SK-N-SH treated with all-trans-retinoic acid at 6 μM for 48 hours (cell line): ENCODE data around the gene MARF1.

Source experiments
- BACH2 ChIP-seq: fragments of 250-450 bp; sonication (Bioruptor Pico); IDR thresholded peaks from 2 replicates; pipeline ENCODE4 v1.9.0; 2021; ENCODE audit warnings: mild to moderate bottlenecking, borderline replicate concordance
- GLIS3 ChIP-seq: fragments of 250-450 bp; sonication (Bioruptor Pico); IDR thresholded peaks from 2 replicates; pipeline ENCODE4 v1.5.0; 2020; ENCODE audit warnings: mild to moderate bottlenecking, moderate library complexity
- ZFP3 ChIP-seq: fragments of 250-450 bp; sonication (Bioruptor Pico); IDR thresholded peaks from 2 replicates; pipeline ENCODE4 v1.5.0; 2020; ENCODE audit warnings: mild to moderate bottlenecking, moderate library complexity
- TF ChIP-seq, protein P1 (sequence below): fragments of 250-450 bp; sonication (Bioruptor Pico); IDR thresholded peaks from 2 replicates; pipeline ENCODE4 v1.5.1; 2020; ENCODE audit warnings: low read depth, mild to moderate bottlenecking, moderate library complexity

DNA sequence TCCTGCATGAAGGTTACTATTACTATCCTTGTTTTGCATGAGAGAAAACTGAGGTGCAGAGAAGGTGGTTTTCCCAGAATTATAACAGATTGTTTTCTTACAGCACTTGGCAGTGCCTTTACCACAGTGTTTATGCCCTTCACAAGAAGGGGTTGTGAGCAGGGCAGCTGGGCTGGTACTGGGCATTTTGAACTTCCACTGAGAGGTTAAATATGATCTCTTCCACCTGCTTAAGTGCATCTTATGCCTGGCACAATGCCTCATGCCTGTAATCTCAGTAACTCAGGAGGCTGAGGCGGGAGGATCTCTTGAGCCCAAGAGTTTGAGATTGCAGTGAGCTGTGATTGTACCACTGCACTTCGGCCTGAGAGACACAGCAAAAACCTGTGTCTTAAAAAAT is 43.3 kb upstream of the MARF1 start:
- TF ChIP-seq BACH2 (no peak), ZFP3 (CRISPR knock-in tag) (no peak), GLIS3 (CRISPR knock-in tag) (no peak)
- TF ChIP-seq, protein P1, sequence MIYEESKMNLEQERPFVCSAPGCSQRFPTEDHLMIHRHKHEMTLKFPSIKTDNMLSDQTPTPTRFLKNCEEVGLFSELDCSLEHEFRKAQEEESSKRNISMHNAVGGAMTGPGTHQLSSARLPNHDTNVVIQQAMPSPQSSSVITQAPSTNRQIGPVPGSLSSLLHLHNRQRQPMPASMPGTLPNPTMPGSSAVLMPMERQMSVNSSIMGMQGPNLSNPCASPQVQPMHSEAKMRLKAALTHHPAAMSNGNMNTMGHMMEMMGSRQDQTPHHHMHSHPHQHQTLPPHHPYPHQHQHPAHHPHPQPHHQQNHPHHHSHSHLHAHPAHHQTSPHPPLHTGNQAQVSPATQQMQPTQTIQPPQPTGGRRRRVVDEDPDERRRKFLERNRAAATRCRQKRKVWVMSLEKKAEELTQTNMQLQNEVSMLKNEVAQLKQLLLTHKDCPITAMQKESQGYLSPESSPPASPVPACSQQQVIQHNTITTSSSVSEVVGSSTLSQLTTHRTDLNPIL (CRISPR knock-in tag), result no peak
